Aorta (tissue), 5 donors: ENCODE results near the gene XIRP2. TPM values are rescaled to one million over a fixed set of nuclear protein-coding genes. Genes with fewer than 3 reads are reported as not detected.
"Not testable (repeated sequence)": the region's sequence is repeated elsewhere in the genome, so short reads cannot be mapped to it uniquely, and the experiment has no call there.

Source experiments
- ATAC-seq: fragments of 200-7000 bp; cut with Tn5 transposase; one replicate; pipeline ENCODE4 v1.9.1; 2022; ENCODE audit warnings: moderate library complexity; ENCODE audit not compliant: low FRiP score
- DNase-seq, 2 donors: peaks; one replicate each; pipeline ENCODE4 v3.0.0-alpha.2; 2020
- H3K27ac ChIP-seq, 2 donors: one replicate each; pipeline ENCODE4 v1.5.1; 2013; ENCODE audit warnings: low read length in 2 of 2, mild to moderate bottlenecking in 2 of 2, moderate library complexity in 2 of 2, control low read depth in 1 of 2, inconsistent platforms in 1 of 2, low read depth in 1 of 2
- H3K27me3 ChIP-seq, 2 donors: one replicate each; pipeline ENCODE4 v1.6.1; 2013; ENCODE audit warnings: control low read depth in 1 of 2, low read length in 1 of 2, mild to moderate bottlenecking in 1 of 2, moderate library complexity in 1 of 2; ENCODE audit not compliant: insufficient read depth in 2 of 2, control insufficient read depth in 1 of 2
- H3K36me3 ChIP-seq, 2 donors: one replicate each; pipeline ENCODE4 v1.6.1; 2013; ENCODE audit warnings: control low read depth in 1 of 2, low read length in 1 of 2, mild to moderate bottlenecking in 1 of 2; ENCODE audit not compliant: insufficient read depth in 2 of 2, control insufficient read depth in 1 of 2
- H3K4me1 ChIP-seq, 2 donors: one replicate each; pipeline ENCODE4 v1.6.1; 2013; ENCODE audit warnings: low read length in 2 of 2, control low read depth in 1 of 2, mild to moderate bottlenecking in 1 of 2, moderate library complexity in 1 of 2; ENCODE audit not compliant: insufficient read depth in 2 of 2, control insufficient read depth in 1 of 2
- H3K4me3 ChIP-seq, 2 donors: one replicate each; pipeline ENCODE4 v1.5.1; 2013; ENCODE audit warnings: low read length in 2 of 2, control low read depth in 1 of 2, mild to moderate bottlenecking in 1 of 2
- H3K9me3 ChIP-seq: one replicate; pipeline ENCODE4 v1.6.1; 2013; ENCODE audit warnings: mild to moderate bottlenecking, low read length; ENCODE audit not compliant: control insufficient read depth
- WGBS, 2 donors: extraction: QIAGEN DNeasy Blood & Tissue Kit; methylation state at CpG; one replicate each; pipeline ENCODE4 v1.1.7; 2013; 5-methylcytosine and 5-hydroxymethylcytosine counted together
- intact Hi-C, 2 donors: fragments of 100-400 bp; cut with DNase I; formaldehyde crosslinking; loops; one replicate each; pipeline versions ENCODE4 v1.14.2 to v1.15.0; 2022
- polyA plus RNA-seq, 2 donors: library from polyadenylated mRNA; stranded (reverse); fragments of 200-250 nt; gene quantifications; one replicate each; pipeline ENCODE4 v1.2.3, GENCODE V29; 2013
- total RNA-seq, 2 donors: library from RNA; stranded (reverse); fragmentation: NEBNext Ultra II Directional; extraction: Animal tissue kit (Norgen Biotek cat#: 25700); gene quantifications; one replicate each; pipeline ENCODE4 v1.2.1, GENCODE V29; 2021
- donor health status: healthy with polysubstance abuse.
- donor health status: Bipolar disorder and iron deficiency.
- donor health status: DM: no; HTN: no; CAD: no.
- donor health status: DM: no; HTN: no; CAD: no.
- donor health status: DM: yes; HTN: yes; CAD: no.

The XIRP2 gene
- total and polyA plus RNA-seq, 4 donors = 0.15 to 3.8 (median 0.24) TPM

- no peak overlapping the region for H3K27ac ChIP-seq
- intact Hi-C loops = no loop called here
- no peak for ATAC-seq
Observed at GRCh38 chr2:166996465-166996864, 108.2 kb downstream of the XIRP2 start.

GRCh38 chr2:167001165-167001564, 112.9 kb downstream of the XIRP2 start:
- 81 to 82% methylated on average over 4 of the region's 4 CpGs for WGBS, 2 donors
- intact Hi-C loops = no loop called here
- ATAC-seq = no peak
- H3K4me3 ChIP-seq = no peak overlapping the region
- no peaks in the 10 kb centered on the region for H3K9me3 ChIP-seq
- H3K4me1 ChIP-seq = no peaks in the 10 kb centered on the region
- no peaks in the 10 kb centered on the region for H3K27me3 ChIP-seq
- H3K36me3 ChIP-seq = no peaks in the 10 kb centered on the region
- no peak for DNase-seq
- no peak overlapping the region for H3K27ac ChIP-seq

More at GRCh38 chr2:166996465-166996864, 108.2 kb downstream of the XIRP2 start:
- Histone ChIP-seq H3K27me3 (no peaks in the 10 kb centered on the region), H3K36me3 (no peaks in the 10 kb centered on the region), H3K4me1 (no peaks in the 10 kb centered on the region), H3K9me3 (no peaks in the 10 kb centered on the region), H3K4me3 (no peak overlapping the region)
- 85 to 93% methylated on average over 5 of the region's 5 CpGs for WGBS, 2 donors
- no peak for DNase-seq

GRCh38 chr2:167005096-167005495, 116.8 kb downstream of the XIRP2 start:
- Histone ChIP-seq H3K36me3 (no peaks in the 10 kb centered on the region), H3K9me3 (no peaks in the 10 kb centered on the region), H3K4me3 (no peak overlapping the region), H3K4me1 (no peaks in the 10 kb centered on the region), H3K27ac (no peak overlapping the region), H3K27me3 (no peaks in the 10 kb centered on the region)
- ATAC-seq (no peak), DNase-seq (no peak)
- intact Hi-C loops = no loop called here

- H3K36me3 ChIP-seq = no peaks in the 10 kb centered on the region
- no peaks in the 10 kb centered on the region for H3K27me3 ChIP-seq
- no peak overlapping the region for H3K27ac ChIP-seq
- 60 to 81% methylated on average over 1 of the region's 1 CpG for WGBS, 2 donors
- intact Hi-C loops = no loop called here
- H3K4me1 ChIP-seq = no peaks in the 10 kb centered on the region
- DNase-seq = no peak
- H3K4me3 ChIP-seq = no peak overlapping the region
- no peak for ATAC-seq
- H3K9me3 ChIP-seq = no peaks in the 10 kb centered on the region
Observed at GRCh38 chr2:167013227-167013626, 124.9 kb downstream of the XIRP2 start.

GRCh38 chr2:167015806-167016205, 127.5 kb downstream of the XIRP2 start:
- WGBS, 2 donors = 87 to 92% methylated on average over 3 of the region's 3 CpGs
- DNase-seq (no peak), ATAC-seq (no peak)
- Histone ChIP-seq H3K9me3 (no peaks in the 10 kb centered on the region), H3K4me3 (no peak overlapping the region), H3K27ac (no peak overlapping the region), H3K27me3 (no peaks in the 10 kb centered on the region), H3K36me3 (no peaks in the 10 kb centered on the region), H3K4me1 (no peaks in the 10 kb centered on the region)
- intact Hi-C loops = no loop called here

GRCh38 chr2:167017021-167017420, 128.7 kb downstream of the XIRP2 start:
- 86 to 89% methylated on average over 1 of the region's 1 CpG for WGBS, 2 donors
- ATAC-seq = no peak
- intact Hi-C loops = no loop called here

GRCh38 chr2:167018590-167018989, 130.3 kb downstream of the XIRP2 start:
- no peaks in the 10 kb centered on the region for H3K27me3 ChIP-seq
- no peak for DNase-seq
- no peaks in the 10 kb centered on the region for H3K36me3 ChIP-seq
- H3K4me3 ChIP-seq = no peak overlapping the region
- no peaks in the 10 kb centered on the region for H3K9me3 ChIP-seq
- intact Hi-C loops = no loop called here
- 46 to 58% methylated on average over 2 of the region's 2 CpGs for WGBS, 2 donors
- ATAC-seq = no peak
- no peak overlapping the region for H3K27ac ChIP-seq
- no peaks in the 10 kb centered on the region for H3K4me1 ChIP-seq

More at GRCh38 chr2:167017021-167017420, 128.7 kb downstream of the XIRP2 start:
- Histone ChIP-seq H3K4me3 (no peak overlapping the region), H3K36me3 (no peaks in the 10 kb centered on the region), H3K4me1 (no peaks in the 10 kb centered on the region), H3K27me3 (no peaks in the 10 kb centered on the region), H3K9me3 (no peaks in the 10 kb centered on the region), H3K27ac (no peak overlapping the region)
- DNase-seq = no peak

GRCh38 chr2:167028503-167028902, 140.2 kb downstream of the XIRP2 start:
- ATAC-seq (no peak), DNase-seq (no peak)
- no peak overlapping the region for H3K27ac ChIP-seq
- H3K4me3 ChIP-seq = no peak overlapping the region
- WGBS, 2 donors = 83 to 87% methylated on average over 4 of the region's 4 CpGs
- H3K27me3 ChIP-seq = no peaks in the 10 kb centered on the region
- no peaks in the 10 kb centered on the region for H3K9me3 ChIP-seq
- H3K36me3 ChIP-seq = no peaks in the 10 kb centered on the region
- H3K4me1 ChIP-seq = no peaks in the 10 kb centered on the region
- intact Hi-C loops = no loop called here

- H3K36me3 ChIP-seq, H3K9me3 ChIP-seq, DNase-seq, intact Hi-C loops, H3K4me1 ChIP-seq, H3K27me3 ChIP-seq, H3K4me3 ChIP-seq, ATAC-seq, H3K27ac ChIP-seq: not testable (repeated sequence)
- 94% methylated on average over 3 of the region's 3 CpGs for WGBS, 2 donors
Observed at GRCh38 chr2:167034976-167035375, 146.7 kb downstream of the XIRP2 start.
